GM12874 (cell line): ENCODE measurements around the gene STK10.

Experiments
- CTCF ChIP-seq: IDR thresholded peaks from 2 replicates; pipeline ENCODE4 v1.5.1; 2011; ENCODE audit warnings: low read depth, mild to moderate bottlenecking, control low read depth, low read length, moderate library complexity; ENCODE audit not compliant: insufficient read depth

Gene STK10

GRCh38 chr5:172042183-172042582 lies 145.8 kb downstream of the STK10 start:
- no peak for TF ChIP-seq CTCF

- TF ChIP-seq CTCF, result no peak
Measured at GRCh38 chr5:172038167-172038566, 149.9 kb downstream of the STK10 start.

- no peak for TF ChIP-seq CTCF
Measured at GRCh38 chr5:172035049-172035448, 153.0 kb downstream of the STK10 start.

GRCh38 chr5:172031894-172032461 lies 156.0 kb downstream of the STK10 start:
- no peak for TF ChIP-seq CTCF

GRCh38 chr5:172029876-172030275 lies 158.1 kb downstream of the STK10 start:
- TF ChIP-seq CTCF, result no peak

- no peak for TF ChIP-seq CTCF
Measured at GRCh38 chr5:172028167-172028566, 159.9 kb downstream of the STK10 start.

GRCh38 chr5:172015346-172015745 lies 172.7 kb downstream of the STK10 start:
- no peak for TF ChIP-seq CTCF
